ENCODE results near the gene PRM2. TPM values are rescaled to one million over a fixed set of nuclear protein-coding genes. Genes with fewer than 3 reads are reported as not detected.

The PRM2 gene, protein sequence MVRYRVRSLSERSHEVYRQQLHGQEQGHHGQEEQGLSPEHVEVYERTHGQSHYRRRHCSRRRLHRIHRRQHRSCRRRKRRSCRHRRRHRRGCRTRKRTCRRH
- not detected for polyA plus RNA-seq (ENCODE audit: insufficient read length)

DNA sequence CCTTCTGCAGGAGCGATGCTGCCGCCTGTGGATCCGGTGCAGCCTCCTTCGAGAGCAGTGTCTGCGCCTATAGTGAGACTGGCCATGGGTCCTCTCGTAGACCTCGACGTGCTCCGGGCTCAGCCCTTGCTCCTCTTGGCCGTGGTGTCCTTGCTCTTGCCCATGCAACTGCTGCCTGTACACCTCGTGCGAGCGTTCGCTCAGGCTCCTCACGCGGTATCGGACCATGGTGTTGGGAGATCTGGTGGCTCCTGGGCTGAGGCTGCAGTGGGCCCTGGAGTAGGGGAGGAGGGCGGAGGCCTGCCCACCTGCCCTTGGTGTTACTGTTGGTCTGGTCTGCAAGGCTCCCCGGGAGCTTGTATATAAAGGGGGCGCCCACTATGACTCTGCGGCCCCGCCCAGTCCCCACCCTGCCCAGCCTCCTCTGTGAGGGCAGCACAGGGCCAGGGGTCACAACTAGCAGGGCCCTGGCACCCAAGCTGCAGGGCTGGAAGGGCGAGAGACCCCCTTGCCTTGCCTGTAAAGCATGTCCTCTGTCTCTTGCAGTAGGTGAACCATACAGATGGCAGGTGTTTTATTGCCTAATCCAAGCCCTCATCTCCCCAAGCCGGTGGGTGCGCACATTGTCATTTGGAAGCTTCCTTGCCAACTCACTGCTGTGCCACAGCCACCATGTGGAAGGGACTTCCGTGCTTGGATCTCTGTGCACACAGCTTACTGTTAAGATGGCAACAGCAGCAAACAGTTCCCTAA is at the start of gene PRM2:
Gene PRM2 (minus strand): TSS at position 338 of the 753 bp plus-strand sequence. CDS start 110 bp downstream, at position 228.
- DNase-seq (ENCODE audit: low read depth) = no peak

DNA sequence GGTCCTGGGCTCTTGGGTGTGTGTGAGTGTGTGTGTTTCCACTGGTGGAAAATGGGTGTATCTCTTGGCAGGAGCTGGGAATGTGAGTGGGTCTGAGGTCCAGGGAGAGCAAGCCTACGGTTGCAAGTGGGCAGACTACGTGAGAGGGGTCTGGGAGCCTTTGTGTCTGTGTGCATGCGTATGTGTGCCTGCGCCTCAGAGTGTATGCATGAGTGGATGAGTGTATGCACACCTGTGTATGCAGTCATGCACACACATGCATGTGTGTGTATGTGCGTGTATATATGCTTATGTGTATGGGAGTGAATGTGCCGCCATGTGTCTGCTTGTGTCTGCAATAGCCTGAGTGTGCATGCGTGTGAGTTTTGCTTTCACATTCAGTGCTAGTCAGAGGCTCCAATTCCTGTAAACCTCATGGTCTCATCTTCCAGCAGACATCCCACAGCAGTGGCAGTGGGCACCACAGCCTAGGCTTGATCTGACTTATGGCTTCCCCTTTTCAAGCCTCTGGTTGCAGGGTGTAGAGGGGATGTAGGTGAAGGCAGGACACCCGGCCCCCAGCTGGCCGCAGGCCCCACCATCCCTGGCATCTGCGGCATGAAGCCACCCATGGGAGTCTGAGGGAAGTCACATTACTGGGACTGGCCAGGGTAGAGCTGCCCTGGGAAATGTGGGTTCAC is 49.3 kb upstream of the PRM2 start:
- no peak for DNase-seq (ENCODE audit: low read depth)

DNA sequence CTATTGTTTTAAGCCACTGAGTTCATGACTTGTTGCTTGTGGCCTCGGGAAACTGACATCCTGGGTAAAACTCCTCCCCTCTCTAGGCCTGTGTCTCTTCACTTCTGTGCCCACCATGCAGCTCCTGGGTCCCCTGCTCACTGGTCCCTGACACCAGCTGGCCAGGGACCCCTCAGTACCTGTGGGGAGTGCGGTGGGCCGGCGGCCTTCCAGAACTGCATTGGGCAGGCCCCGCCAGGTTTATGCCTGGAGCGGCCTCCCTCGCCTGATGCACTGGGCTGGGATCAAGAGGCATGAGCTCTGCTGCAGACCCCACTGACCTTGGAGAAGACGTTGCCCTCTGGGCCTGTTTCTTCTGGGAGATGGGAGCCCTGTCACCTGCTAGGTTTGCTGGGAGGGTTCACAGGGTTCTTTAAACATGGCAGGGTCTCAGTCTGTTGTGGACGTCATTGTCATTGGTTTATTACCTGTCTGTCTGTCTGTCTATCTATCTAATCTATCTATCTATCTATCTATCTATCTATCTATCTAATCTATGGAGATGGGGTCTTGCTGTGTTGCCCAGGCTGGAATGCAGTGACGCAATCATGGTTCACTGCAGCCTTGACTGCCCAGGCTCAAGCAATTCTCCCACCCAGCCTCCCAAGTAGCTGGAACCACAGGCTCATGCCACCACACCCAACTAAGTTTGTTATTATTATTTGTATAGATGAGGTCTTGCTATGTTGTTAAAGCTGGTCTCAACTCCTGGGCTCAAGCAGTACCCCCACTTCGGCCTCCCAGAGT is 47.5 kb upstream of the PRM2 start:
- no peak for DNase-seq (ENCODE audit: low read depth)

DNA sequence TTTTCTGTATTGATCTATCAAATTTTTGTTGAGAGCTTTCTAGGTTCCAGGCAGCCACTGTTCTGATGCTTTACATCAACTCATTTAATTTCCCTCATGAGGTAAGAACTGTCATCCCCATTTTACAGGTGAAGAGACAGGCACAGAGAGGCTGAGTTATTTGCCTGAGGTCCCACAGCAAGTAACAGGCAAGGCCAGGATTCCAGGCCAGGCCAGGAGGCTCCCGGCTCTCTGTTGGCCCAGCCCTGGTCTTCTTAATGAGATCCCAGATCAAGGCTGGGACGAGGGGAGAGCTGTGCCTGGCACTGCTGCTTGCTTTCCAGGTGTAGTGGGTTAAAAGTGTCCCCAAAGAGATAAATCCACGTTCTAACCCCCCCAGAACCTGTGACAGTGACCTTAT is 46.5 kb upstream of the PRM2 start:
- no peak for DNase-seq (ENCODE audit: low read depth)

DNA sequence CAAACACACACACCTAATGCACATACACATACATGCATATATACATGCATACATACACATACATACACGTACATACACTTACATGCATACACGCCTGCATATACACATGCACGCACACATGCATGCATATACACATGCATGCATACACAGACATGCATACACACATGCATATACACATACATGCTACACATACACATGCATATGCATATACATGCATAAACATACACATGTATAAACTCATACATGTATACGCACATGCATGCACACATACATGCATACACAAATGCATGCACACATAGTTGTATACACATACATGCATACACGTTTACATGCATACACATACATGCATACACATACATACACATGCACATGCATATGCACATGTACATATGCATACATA is 45.4 kb upstream of the PRM2 start:
- DNase-seq (ENCODE audit: low read depth) = no peak

DNA sequence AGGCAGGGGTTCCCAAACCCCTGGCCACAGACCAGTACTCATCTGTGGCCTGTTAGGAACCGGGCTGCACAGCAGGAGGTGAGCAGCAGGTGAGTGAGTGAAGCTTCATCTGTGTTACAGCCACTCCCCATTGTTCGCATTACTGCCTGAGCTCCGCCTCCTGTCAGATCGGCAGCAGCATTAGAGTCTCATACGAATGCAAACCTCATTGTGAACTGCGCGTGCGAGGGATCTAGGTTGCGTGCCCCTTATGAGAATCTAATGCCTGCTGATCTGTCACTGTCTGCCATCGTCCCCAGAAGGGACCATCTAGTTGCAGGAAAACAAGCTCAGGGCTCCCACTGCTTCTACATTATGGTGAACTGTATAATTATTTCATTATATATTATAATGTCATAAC is 43.9 kb upstream of the PRM2 start:
- DNase-seq (ENCODE audit: low read depth) = no peak

DNA sequence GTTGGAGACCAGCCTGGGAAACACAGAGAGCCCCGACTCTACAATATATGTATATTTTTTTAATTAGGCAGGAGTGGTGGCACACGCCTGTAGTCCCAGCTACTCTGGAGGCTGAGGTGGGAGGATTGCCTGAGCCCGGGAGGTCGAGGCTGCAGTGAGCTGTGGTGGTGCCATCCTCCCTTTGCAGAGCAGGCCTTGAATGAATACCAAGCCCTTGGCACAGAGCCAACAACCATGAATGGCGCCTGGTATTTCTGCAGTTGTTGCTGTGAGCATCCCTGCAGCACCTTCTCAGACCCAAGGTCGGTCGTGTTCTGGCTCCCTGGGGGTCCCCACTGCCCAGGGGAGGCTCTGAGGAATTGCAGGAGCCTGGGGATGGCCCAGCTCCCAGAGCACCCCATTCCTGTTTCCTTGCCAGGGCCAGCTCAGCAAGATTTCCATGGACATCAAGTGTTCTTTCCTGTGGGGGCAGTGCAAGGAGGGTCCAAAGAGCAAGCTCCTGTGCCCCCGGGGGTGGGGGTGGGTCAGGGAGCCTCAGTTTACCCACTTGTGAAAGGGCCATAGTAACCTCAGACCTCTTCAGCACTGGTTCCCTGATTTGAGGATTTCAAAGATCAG is 43.4 kb upstream of the PRM2 start:
- DNase-seq (ENCODE audit: low read depth) = no peak

DNA sequence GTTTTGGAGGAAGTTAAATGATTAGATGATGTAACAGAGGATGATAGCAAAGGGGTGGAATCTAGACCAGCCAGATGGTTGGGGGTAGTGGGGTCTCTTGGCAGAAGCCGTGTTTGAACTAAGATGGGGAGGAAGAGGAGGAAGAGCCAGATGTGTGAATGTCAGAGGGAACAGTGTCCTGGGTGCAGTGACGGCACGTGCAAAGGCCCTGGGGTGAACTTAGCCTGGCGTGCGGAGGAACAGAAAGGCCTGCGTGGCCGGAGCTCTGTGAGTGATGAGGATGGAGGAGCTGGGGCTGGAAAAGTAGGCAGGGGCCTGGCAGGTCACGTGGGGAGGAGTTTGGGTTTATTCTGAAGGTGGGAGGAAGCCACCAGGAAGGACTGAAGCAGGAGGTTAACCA is 42.5 kb upstream of the PRM2 start:
- DNase-seq (ENCODE audit: low read depth) = no peak

DNA sequence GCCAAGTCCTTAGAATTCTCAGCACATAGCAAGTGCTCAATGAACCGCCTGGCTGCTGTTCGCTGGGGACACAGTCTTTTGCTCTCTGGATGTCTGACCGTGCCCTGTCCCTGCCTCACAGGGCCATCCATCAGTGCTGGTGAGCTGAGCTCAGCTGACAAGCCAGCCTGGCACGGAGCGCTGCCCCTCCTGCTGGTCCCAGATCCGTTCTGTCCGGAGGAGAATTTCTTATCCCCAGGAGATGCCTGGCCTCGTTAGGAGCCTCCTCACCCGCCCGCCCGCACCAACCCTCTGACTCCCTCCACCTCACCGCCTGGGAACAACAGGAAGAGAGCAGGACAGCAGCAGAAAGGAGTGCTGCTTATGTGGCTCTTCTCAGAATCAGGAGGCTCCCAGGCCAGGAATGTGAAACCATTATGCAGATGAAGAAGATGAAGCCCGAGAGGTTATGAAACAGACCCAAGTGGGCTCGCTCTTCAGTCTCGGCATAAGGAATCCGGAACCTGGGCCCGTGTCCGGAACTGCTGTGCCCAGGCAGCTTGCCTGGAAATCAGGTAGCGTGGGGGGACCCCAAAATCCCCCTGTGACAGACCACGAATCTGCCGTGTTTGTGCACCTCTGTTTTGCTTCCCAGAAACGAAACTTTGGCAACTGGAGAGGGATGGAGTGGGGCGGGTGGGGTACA is 40.2 kb upstream of the PRM2 start:
- DNase-seq (ENCODE audit: low read depth) = no peak

DNA sequence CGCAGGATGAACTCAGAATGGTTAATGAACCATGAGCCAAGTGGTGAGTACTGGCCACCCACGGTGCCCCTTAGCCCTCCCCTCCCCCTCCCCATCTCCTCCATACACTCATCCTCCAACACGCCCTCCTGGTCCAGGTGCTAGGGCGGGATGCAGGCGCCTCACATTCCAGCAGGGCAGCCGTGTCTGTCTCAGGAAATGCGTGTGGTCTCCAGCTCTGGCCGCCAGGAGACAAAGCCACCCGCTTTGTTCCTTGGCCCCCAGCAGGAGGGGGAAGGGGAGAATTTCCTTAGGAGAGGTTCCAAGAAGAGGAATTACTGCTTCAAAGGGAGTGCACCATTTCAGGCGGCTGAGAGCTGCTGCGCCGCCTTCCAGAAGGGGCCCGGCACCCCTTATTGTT is 39.2 kb upstream of the PRM2 start:
- no peak for DNase-seq (ENCODE audit: low read depth)

DNA sequence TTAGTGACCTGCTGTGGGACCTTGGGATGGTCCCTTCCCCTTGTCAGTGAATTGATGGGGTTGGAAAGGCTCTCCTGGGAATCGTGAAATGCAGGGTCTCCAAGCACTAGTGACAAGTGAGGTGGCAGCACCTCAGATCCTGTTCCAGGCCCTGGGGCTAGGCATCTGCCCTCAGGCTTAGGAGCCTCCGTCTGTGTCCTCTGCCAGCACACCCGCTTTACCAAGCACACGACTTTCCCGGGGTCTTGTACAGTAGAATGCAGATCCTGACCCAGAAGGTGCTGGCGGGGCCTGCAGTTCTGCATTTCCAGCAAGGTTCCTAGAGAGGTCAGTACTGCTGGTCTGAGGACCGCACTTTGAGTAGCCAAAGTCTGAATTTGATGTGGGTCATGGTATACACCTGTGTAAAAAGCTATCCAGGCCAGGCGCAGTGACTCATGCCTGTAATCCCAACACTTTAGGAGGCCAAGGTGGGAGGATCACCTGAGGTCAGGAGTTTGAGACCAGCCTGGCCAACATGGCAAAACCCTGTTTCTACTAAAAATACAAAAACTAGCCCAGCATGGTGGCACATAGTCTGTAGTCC is 38.1 kb upstream of the PRM2 start:
- DNase-seq (ENCODE audit: low read depth) = no peak

DNA sequence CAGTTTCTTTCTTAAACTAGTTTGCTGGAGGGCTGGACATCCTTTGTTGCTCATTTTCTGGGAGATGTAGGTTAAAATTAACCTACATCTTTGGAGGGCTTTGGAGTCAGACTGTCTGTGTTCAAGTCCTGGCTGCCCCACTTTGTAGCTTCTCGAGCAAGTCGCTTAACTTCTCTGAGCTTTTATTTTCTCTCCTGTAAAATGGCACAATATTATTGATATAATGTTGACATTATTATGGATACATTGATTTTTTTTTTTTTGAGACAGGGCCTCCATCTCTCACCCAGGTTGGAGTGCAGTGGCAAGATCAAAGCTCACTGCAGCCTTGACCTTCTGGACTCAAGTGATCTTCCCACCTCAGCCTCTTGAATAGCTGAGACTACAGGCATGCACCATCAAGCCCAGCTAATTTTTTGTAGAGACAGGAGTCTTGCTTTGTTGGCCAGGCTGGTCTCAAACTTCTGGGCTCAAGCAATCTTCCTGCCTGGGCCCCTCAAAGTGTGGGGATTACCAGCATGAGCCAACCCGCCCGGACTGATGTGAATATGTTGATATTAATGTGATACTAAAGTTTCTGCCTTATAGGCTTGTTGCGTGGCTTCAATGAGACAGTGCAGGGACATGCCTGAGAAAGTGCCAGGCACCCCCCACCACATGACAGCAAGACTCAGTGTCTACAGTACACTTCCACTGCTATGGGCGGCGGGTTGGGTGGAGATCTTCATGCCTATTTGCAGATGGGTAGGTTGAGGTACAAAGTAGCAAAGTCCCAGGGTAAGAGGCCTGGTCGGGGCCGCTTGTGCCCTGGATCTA is 37.4 kb upstream of the PRM2 start:
- DNase-seq (ENCODE audit: low read depth) = no peak

DNA sequence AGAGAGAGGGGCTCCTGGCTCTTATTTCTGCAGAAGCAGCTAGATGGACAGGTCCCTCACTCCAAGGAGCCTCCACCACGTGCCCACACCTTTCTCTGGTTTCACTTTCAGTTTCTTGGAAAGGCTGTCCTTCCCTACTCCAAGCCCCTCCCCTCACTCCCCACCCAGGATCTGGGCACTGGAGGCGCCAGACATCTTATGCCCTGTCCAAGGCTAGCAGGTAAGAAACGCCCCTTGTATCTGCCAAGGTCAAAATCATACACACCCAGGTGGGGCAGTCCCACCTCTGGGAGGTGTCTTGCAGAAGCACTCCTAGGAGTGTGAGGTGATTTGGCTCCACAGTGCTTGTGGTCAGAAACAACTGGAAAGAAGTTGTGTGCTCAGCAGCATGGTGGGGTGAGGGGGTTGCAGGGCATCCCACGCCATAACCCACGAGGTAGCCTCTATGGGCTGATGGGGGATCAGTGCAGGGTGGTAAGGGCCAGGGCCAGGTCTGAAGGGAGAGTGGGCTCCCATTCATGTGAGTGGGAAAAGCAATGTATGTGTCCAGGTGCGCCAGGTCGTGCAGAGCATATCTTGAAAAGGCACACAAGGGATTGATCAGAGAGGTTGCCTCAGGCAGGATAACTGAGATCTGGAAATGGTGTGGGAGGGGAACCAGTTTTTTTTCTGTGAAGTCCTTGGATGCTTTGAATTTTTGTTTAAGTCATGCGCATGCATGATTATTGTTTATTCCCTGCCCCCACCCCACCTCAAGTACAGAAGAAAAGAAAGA is 36.6 kb upstream of the PRM2 start:
- no peak for DNase-seq (ENCODE audit: low read depth)

DNA sequence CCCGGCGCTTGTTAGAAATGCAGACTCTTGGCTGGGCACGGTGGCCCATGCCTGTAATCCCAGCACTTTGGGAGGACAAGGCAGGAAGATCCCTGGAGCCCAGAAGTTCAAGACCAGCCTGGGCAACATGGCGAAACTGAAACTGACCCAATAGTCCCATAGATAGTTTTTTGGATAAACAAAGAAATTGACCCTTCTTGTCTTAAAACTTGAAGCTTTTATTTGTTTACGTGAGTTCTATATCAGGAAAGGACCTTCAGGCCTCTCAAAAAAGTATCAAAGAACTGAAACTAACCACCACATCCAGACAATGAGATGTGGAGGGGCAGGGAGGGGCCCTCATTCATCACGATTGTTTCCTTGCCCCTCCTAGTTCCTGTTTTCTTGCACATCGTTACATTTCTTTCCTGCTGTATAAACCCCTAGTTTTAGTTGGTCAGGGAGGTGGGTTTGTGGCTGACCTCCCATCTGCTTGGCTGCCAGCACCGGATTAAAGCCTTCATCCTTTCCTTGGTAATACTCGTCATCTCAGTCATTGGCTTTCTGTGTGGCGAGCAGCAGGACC is 34.8 kb upstream of the PRM2 start:
- DNase-seq (ENCODE audit: low read depth) = no peak

DNA sequence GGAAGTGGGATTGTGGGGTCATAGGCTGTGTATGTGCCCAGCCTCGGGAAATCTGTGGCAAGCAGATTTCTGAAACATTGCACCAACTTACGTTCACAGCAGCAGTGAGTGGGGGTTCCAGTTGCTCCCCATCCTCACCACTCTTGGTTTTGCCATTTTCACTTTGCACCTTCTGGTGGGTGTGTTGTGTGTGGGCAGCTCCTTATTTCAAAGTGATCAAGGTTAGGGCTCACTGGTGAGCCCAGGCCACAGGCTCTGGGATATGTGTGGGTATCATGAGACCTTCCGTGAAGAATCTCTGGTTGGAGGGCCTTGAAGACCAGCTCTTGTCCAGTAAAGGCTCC is 34.3 kb upstream of the PRM2 start:
- no peak for DNase-seq (ENCODE audit: low read depth)

DNA sequence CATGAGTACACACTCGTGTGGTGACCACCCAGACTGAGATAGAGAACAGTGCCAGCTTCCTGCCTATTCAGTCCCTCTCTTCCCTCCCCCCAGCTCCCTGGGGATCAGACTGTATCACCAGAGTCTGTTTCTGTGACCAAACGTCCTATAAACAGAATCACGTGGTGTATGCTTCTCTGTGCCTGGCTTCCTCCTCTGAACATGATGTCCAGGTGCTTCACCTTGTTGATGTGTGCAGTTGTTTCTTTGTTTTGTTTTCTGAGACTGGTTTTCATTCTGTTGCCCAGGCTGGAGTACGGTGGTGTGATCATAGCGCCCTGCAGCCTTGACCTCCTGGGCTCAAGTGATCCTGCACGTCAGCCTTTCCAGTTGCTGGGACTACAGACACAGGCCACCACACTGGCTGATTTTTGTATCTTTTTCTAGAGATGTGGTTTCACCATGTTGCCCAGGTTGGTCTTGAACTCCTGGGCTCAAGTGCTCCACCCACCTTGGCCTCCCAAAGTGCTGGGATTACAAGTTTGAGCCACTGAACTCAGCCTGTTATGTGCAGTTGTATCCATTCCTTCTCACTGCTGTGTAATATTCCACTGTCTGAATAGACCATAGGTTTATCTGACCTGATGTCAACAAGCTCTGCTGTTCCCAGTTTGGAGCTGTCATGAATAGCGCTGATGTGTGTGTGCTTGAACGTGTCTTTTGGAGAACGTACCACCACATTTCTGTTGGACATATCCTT is 33.8 kb upstream of the PRM2 start:
- no peak for DNase-seq (ENCODE audit: low read depth)

DNA sequence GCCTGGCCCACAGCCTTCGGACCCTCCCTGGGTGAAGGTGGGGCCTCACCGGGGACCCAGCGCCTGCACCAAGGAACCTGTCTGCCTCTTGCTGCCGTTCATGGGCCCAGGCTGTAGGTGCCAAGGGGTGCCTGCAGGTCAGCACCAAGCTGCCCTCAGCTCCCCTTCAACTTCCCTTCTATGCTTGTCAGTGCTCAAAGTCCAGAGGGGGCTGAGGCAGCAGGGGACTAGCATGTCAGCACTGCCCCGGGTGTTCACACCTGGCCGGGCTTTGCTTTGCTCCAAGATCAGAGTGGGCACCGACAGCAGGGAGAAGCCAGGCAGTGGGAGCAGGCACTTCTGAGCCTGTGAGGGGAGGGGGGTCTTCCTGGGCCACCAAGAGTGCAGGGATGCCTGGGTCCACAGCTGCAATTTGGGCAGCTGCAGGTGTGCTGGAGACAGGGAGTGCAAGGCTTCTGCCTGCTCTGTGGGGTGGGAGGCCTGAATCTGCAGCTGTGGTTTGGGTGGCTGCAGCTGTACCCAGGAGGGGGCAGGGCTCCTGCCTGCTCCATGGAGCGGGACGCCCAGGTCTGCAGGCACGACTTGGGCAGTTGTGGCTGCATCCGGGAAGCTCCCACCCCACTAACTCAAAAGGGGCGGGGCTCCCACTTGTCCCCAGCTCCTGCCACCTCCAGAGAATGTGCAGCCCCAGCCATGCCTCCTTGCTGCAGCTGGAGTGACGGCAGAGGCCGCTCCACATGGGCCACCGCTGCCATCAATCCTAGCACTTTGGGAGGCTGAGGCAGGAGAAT is 32.4 kb upstream of the PRM2 start:
- DNase-seq (ENCODE audit: low read depth) = no peak
